AG09309 (cell line): Measurements from ENCODE around the gene TYW3.

Experiments
- DNase-seq: peaks from one replicate; pipeline ENCODE4 v3.0.0-alpha.2; 2010; ENCODE audit warnings: low read depth
- H3K4me3 ChIP-seq: 2 replicates; pipeline ENCODE4 v1.5.1; 2011; ENCODE audit warnings: mild to moderate bottlenecking, low read depth, low read length, moderate library complexity; ENCODE audit not compliant: control insufficient read depth
- CTCF ChIP-seq: IDR thresholded peaks from 2 replicates; pipeline ENCODE4 v1.5.1; 2011; ENCODE audit warnings: mild to moderate bottlenecking, low read depth, low read length, inconsistent platforms; ENCODE audit not compliant: insufficient read depth, control insufficient read depth; ENCODE audit errors: missing control alignments

Gene TYW3

GRCh38 chr1:74713849-74714248, 19.1 kb upstream of the TYW3 start:
- DNase-seq = no peak
- TF ChIP-seq CTCF = no peak
- H3K4me3 ChIP-seq = no peak overlapping the region

- no peak for TF ChIP-seq CTCF
- no peak for DNase-seq
- H3K4me3 ChIP-seq = no peak overlapping the region
Measured at GRCh38 chr1:74714429-74715235, 18.3 kb upstream of the TYW3 start.

- no peak overlapping the region for H3K4me3 ChIP-seq
- no peak for DNase-seq
- TF ChIP-seq CTCF = no peak
Measured at GRCh38 chr1:74715236-74715502, 17.8 kb upstream of the TYW3 start.

DNA sequence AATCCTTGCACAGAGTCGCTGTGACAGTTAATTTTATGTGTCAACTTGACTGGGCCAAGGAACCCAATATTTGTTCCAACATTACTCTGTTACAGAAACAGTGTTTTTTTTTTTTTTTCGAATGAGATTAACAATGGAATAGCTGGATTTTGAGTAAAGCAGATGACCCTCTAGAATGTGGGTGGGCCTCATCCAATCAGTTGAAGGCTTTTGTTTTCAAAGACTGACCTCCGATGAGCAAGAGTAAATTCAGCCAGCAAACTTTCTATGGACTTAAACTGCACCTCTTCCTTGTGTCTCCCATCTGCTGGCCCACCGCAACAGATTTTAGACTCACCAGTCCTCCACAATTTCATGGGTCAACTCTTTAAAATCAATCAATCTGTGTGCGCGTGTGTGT, 17.1 kb upstream of the TYW3 start:
- no peak for DNase-seq
- no peak for TF ChIP-seq CTCF
- H3K4me3 ChIP-seq = no peak overlapping the region

GRCh38 chr1:74716822-74717221, 16.1 kb upstream of the TYW3 start:
- TF ChIP-seq CTCF = no peak
- no peak for DNase-seq

DNA sequence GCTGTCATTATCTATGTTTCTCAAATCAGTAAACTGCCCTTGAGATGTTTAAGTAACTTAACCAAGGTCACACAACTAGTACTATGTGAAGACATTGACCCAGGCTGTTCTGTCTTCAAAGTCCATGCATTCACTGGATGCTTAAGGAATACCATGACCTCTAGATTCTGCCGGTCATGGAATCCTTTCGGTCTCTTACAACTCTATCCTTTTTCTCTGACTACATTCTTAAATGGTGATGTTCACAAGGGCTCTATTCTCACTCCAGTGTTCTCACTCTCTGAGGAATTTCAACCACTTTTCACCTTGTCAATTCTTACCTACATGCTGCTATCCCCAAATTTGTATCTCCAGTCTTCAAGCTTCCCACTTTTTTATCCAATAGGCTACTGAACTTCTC, 15.3 kb upstream of the TYW3 start:
- H3K4me3 ChIP-seq = no peak overlapping the region
- no peak for DNase-seq
- TF ChIP-seq CTCF = no peak

More at GRCh38 chr1:74716822-74717221, 16.1 kb upstream of the TYW3 start:
- no peak overlapping the region for H3K4me3 ChIP-seq
